MM.1S (cell line): ENCODE results near the gene RBM12.
"Not testable (repeated sequence)": the region's sequence is repeated elsewhere in the genome, so short reads cannot be mapped to it uniquely, and the experiment has no call there.

Experiments
- DNase-seq: peaks from one replicate; pipeline ENCODE4 v3.0.0-alpha.2; 2015
- H2AFZ ChIP-seq: fragments of 300-600 bp; sonication (generic); 2 replicates; pipeline ENCODE4 v1.6.0; 2016; ENCODE audit warnings: antibody characterized with exemption, low read length
- H3F3A ChIP-seq: fragments of 300-600 bp; sonication (generic); 2 replicates; pipeline ENCODE4 v1.6.1; 2016; ENCODE audit warnings: mild to moderate bottlenecking, antibody characterized with exemption, low read length, moderate library complexity, mixed read lengths; ENCODE audit not compliant: insufficient read depth
- H3K27ac ChIP-seq: fragments of 300-600 bp; sonication (generic); 2 replicates; pipeline ENCODE4 v1.5.1; 2016; ENCODE audit warnings: mild to moderate bottlenecking, low read length
- H3K27me3 ChIP-seq: fragments of 300-600 bp; sonication (generic); replicated peaks from 2 replicates; pipeline ENCODE4 v1.6.0; 2016; ENCODE audit warnings: low read length; ENCODE audit not compliant: insufficient read depth
- H3K36me3 ChIP-seq: fragments of 300-600 bp; sonication (generic); replicated peaks from 2 replicates; pipeline ENCODE4 v1.6.1; 2016; ENCODE audit warnings: mild to moderate bottlenecking, low read length, mixed read lengths; ENCODE audit not compliant: insufficient read depth
- H3K4me1 ChIP-seq: fragments of 300-600 bp; sonication (generic); 2 replicates; pipeline ENCODE4 v1.6.1; 2016; ENCODE audit warnings: low read length, mixed read lengths
- H3K4me2 ChIP-seq: fragments of 300-600 bp; sonication (generic); 2 replicates; pipeline ENCODE4 v1.6.0; 2016; ENCODE audit warnings: low read depth, low read length
- H3K4me3 ChIP-seq: fragments of 300-600 bp; sonication (generic); 2 replicates; pipeline ENCODE4 v1.5.1; 2016; ENCODE audit warnings: low read length, mixed read lengths
- H3K79me2 ChIP-seq: fragments of 300-600 bp; sonication (generic); 2 replicates; pipeline ENCODE4 v1.6.1; 2016; ENCODE audit warnings: mixed run types, low read length, mixed read lengths
- H3K9ac ChIP-seq: fragments of 300-600 bp; sonication (generic); 2 replicates; pipeline ENCODE4 v1.6.1; 2016; ENCODE audit warnings: low read length, mixed read lengths
- H3K9me2 ChIP-seq: fragments of 300-600 bp; sonication (generic); replicated peaks from 2 replicates; pipeline ENCODE4 v1.6.1; 2016; ENCODE audit warnings: mild to moderate bottlenecking, low read length, mixed read lengths; ENCODE audit not compliant: insufficient read depth
- H3K9me3 ChIP-seq: fragments of 300-600 bp; sonication (generic); replicated peaks from 2 replicates; pipeline ENCODE4 v1.6.1; 2016; ENCODE audit warnings: mild to moderate bottlenecking, low read length, mixed read lengths; ENCODE audit not compliant: insufficient read depth
- H4K20me1 ChIP-seq: fragments of 300-600 bp; sonication (generic); 2 replicates; pipeline ENCODE4 v1.6.1; 2016; ENCODE audit warnings: mild to moderate bottlenecking, low read length, moderate library complexity, mixed read lengths; ENCODE audit not compliant: insufficient read depth
- EZH2 ChIP-seq: fragments of 300-600 bp; sonication (generic); optimal IDR thresholded peaks from 2 replicates; pipeline ENCODE3; 2017; ENCODE audit warnings: low read depth, mild to moderate bottlenecking, antibody characterized with exemption, low read length, mixed read lengths
- EZH2phosphoT487 ChIP-seq: fragments of 300-600 bp; sonication (generic); IDR thresholded peaks from 2 replicates; pipeline ENCODE4 v1.6.1; 2018; ENCODE audit warnings: antibody characterized with exemption, low read length
- TF ChIP-seq, protein P1 (sequence below): fragments of 300-600 bp; sonication (generic); IDR thresholded peaks from 2 replicates; pipeline ENCODE4 v1.5.1; 2016; ENCODE audit warnings: antibody characterized with exemption, low read length, mixed read lengths

Gene RBM12

DNA sequence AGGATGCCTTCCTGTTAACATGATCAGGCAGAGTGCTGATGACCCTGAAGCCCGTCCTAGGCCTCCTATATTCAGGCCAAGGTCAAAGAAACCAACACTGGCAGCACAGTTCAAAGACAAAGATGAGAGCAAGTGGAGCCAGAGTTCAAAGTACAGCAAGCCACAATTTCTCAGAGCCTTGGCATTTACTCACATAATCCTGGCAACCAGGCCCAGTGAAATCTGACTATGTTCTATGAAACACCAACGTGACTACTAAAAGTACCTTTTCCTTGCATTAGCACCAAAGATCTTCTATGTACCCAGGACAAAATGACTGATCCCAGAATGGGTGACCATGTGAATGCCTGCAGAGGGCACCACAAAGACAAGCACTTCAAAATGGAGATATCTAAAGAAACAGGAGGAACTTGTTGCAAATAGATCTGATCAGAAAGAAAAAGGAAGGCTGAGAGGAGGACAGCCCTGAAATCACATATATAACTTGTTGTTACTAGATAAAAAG, 30.6 kb upstream of the RBM12 start:
- Histone ChIP-seq H3K27ac (no peak overlapping the region), H3K4me2 (no peak overlapping the region), H4K20me1 (no peaks in the 10 kb centered on the region; the same call in 1 of the 2 replicates), H3K4me1 (peaks cover 10% of the 10 kb centered on the region; the same call in 1 of the 2 replicates), H3K9me2 (no peaks in the 10 kb centered on the region), H3K9ac (no peak overlapping the region), H3K9me3 (no peaks in the 10 kb centered on the region), H2AFZ (no peak overlapping the region), H3K27me3 (no peaks in the 10 kb centered on the region), H3K36me3 (no peaks in the 10 kb centered on the region), H3K79me2 (peaks cover 17% of the 10 kb centered on the region), H3K4me3 (no peak overlapping the region), H3F3A (peaks cover 11% of the 10 kb centered on the region)
- no peak for TF ChIP-seq EZH2phosphoT487
- TF ChIP-seq, protein P1, sequence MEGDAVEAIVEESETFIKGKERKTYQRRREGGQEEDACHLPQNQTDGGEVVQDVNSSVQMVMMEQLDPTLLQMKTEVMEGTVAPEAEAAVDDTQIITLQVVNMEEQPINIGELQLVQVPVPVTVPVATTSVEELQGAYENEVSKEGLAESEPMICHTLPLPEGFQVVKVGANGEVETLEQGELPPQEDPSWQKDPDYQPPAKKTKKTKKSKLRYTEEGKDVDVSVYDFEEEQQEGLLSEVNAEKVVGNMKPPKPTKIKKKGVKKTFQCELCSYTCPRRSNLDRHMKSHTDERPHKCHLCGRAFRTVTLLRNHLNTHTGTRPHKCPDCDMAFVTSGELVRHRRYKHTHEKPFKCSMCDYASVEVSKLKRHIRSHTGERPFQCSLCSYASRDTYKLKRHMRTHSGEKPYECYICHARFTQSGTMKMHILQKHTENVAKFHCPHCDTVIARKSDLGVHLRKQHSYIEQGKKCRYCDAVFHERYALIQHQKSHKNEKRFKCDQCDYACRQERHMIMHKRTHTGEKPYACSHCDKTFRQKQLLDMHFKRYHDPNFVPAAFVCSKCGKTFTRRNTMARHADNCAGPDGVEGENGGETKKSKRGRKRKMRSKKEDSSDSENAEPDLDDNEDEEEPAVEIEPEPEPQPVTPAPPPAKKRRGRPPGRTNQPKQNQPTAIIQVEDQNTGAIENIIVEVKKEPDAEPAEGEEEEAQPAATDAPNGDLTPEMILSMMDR: no peak
- TF ChIP-seq EZH2: no peak
- no peak for DNase-seq

- H3K4me2 ChIP-seq: no peak overlapping the region
- no peaks in the 10 kb centered on the region for H3K9me3 ChIP-seq
- no peak overlapping the region for H2AFZ ChIP-seq
- H3K9me2 ChIP-seq: no peaks in the 10 kb centered on the region
- no peaks in the 10 kb centered on the region for H3K36me3 ChIP-seq
- TF ChIP-seq EZH2 (no peak), EZH2phosphoT487 (no peak)
- TF ChIP-seq, protein P1: no peak
- no peak overlapping the region for H3K27ac ChIP-seq
- no peak overlapping the region for H3K4me3 ChIP-seq
- H3F3A ChIP-seq: no peaks in the 10 kb centered on the region
- no peak for DNase-seq
- no peaks in the 10 kb centered on the region for H3K27me3 ChIP-seq
- H4K20me1 ChIP-seq: no peaks in the 10 kb centered on the region
- H3K9ac ChIP-seq: no peak overlapping the region
- H3K4me1 ChIP-seq: no peaks in the 10 kb centered on the region
- no peaks in the 10 kb centered on the region for H3K79me2 ChIP-seq
These were observed 25.6 kb upstream of the RBM12 start for GRCh38 chr20:35690265-35690664.

- not testable (repeated sequence) for H3K27me3 ChIP-seq, H3K79me2 ChIP-seq, H3K27ac ChIP-seq, H2AFZ ChIP-seq, H3K4me1 ChIP-seq, H3F3A ChIP-seq, H3K4me2 ChIP-seq, H4K20me1 ChIP-seq, H3K4me3 ChIP-seq, H3K9ac ChIP-seq, H3K9me3 ChIP-seq, DNase-seq, H3K9me2 ChIP-seq, H3K36me3 ChIP-seq
These were observed 22.2 kb upstream of the RBM12 start for GRCh38 chr20:35686872-35687271.

DNA sequence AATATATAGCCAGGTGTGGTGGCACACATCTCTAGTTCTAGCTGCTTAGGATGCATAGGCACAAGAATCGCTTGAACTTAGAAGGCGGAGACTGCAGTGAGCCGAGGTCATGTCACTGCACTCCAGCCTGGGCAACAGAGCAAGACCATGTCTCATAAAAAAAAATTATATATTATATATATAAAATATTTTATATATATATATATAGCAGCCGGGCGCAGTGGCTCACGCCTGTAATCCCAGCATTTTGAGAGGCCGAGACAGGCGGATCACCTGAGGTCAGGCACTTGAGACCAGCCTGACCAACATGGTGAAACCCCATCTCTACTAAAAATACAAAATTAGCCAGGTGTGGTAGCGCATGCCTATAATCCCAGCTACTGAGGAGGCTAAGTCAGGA, 20.7 kb upstream of the RBM12 start:
- H3K9me2 ChIP-seq, H3K4me1 ChIP-seq, H3K9ac ChIP-seq, H3K27me3 ChIP-seq, H3K79me2 ChIP-seq, H3K4me2 ChIP-seq, H3K27ac ChIP-seq, H4K20me1 ChIP-seq, DNase-seq, H3K4me3 ChIP-seq, H3F3A ChIP-seq, H3K36me3 ChIP-seq, H3K9me3 ChIP-seq, H2AFZ ChIP-seq: not testable (repeated sequence)
